DMS 273 (cell line): ENCODE results near the gene TSACC.

ENCODE experiments used
- DNase-seq: peaks from one replicate; lab custom pipeline; 2025; ENCODE audit not compliant: unreplicated experiment; lab: John Stamatoyannopoulos, UW

TSACC gene

DNA sequence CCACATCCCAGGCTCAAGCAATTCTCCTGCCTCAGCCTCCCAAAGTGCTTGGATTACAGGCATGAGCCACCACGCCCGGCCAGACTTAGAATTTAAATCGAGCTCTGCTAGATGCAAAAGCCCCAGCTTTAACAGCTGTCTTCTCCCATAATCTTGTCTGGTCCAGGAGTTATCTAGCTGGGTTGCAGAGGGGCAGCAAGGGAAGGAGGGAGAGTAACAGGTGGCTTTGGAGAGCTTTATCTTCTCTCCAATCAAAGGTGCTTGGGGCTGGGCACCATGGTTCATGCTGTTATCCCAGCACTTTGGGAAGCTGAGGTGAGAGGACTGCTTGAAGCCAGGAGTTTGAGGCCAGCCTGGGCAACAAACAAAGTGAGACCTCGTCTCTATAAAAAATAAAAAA, 34.5 kb downstream of the TSACC start:
- DNase-seq, result no peak

DNA sequence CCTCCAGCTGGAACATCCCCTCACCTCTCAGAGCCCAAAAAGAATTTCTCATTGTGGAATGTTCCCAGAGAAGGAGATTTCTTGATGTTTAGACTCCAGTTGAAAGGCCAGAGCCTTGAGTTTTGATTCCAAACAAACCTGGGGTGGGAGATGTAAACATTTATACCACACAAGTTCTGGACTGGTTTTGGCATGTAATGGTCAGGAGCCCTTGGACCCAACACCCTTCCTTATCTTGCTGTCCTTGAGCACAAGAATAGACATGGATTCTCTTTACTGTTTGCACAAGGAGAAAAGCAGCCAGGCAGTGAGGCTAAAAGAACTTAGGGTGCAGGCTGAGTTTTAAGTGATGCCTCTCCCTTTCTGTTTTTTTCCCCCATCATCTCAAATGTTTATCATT, 35.2 kb downstream of the TSACC start:
- no peak for DNase-seq

DNA sequence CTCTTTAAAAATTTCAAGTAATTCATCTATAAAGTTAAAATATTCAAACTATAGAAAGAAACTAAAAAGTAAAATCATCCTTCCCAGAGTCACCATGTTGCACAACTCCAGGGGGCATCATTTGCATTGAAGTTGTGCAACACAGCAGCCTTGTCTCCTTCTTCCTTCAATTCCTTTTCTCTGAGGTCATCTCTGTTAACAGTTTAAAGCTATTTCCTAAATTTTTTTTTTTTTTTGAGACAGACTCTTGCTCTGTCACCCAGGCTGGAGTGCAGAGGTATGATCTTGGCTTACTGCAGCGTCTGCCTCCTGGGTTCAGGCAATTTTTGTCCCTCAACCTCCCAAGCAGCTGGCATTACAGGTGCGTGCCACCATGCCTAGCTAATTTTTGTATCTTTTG, 37.8 kb downstream of the TSACC start:
- no peak for DNase-seq

DNA sequence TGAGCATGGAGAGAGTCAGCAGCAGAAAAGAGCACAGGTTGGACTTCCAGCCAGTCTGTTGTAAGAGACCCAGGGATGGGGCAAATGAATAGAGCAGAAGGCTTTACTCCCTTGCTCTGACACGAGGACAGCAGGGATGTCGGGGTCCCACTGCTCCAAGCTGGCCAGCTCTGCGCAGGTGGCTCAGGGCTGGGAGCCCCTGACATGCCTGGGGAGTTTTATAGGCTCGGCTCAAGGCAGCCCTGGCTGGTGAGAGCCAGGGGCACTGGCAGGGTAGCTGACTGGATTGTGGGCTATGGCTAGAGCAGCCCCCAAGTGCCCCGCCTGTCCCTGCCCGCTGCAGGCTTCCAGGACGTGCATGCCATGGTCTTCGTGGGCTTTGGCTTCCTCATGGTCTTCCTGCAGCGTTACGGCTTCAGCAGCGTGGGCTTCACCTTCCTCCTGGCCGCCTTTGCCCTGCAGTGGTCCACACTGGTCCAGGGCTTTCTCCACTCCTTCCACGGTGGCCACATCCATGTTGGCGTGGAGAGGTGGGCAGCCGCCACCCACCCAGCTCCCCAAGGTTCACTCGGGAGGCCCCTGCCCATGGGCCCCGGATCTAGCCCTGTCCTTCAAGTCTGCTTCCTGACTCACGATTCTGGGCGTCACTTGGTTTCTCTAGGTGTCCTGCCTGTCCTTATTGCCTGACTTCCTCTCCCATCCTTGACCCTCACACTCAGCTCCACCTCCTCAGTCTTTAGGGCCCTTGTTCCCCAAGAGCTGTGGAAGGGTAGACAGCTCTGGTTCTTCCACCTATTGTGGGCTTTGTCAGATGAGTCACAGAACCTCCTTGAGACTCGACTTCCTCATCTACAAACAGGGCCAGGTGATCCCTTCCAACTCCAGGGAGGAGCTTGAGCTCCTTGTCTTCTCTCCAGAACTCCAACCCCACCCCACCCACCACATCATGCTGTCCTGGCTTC, 38.9 kb downstream of the TSACC start:
- no peak for DNase-seq

DNA sequence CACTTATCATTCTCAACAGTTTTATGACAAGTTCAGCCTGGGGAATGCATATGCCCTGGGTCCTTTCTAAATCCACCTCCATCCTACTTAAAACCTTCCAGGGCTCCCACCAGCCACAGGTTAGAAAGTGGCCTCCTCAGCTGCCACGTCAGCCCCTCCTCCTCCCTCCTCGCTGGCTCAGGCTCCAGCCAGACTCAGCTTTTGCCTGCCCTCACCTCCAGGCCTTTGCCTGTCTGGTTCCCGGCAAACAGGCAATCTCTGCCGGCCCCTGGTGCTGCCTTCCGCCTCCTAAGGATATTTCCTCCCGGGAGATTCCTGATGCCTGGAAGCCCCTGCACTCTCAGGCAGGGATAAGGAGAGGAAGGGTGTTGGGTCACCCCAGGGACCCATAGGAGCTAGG, 40.2 kb downstream of the TSACC start:
- no peak for DNase-seq

DNA sequence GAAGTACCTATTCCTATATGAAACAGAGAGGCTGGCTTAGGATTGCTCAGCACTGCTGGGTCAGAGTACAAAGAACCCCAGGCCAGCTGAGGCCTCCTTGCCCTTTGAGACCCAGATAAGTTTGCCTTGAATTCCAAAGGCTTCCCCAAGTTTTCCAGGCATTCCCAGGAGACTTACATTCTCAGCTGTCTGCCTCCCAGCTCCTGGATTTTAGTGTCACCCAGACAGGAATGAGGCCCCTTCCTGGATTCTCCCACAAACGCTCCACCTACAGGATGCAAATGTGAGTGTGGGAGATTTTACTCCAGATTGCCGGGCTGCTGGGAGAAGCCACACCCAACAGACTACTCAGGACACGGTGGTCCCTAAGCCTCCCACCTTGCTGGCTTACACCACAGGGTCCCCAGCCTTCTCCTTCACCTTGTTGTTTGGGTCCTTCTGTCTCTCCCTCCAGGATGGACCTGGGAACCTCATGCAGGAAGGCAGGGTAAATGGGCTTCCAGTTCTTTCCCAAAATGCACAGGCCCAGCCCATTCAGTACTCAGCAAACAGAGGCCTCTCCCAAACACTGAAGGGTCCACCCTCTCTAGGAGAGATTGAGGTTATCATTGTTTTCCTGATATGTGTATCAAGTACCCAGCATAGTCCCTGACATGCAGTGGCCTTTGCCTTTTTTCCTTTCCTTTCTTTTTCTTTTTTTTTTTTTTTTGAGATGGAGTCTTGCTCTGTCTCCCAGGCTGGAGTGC, 41.3 kb downstream of the TSACC start:
- DNase-seq, result peak; percentile 58

DNA sequence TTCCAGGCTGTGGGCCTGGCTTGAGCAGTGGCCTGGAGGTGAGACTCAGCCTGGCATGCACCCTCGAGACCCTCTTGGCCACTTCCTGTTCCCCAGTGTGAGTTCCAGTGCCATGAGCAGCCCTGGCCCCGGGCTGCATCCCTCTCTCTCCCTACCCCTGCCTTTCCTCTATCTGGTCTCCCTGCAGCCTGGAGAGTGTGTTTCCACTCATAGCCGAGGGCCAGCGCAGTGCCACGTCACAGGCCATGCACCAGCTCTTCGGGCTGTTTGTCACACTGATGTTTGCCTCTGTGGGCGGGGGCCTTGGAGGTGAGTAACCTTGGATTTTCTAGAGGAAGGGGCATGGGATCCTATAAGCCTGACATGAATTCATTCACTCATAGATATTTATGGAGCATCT, 44.2 kb downstream of the TSACC start:
- no peak for DNase-seq

DNA sequence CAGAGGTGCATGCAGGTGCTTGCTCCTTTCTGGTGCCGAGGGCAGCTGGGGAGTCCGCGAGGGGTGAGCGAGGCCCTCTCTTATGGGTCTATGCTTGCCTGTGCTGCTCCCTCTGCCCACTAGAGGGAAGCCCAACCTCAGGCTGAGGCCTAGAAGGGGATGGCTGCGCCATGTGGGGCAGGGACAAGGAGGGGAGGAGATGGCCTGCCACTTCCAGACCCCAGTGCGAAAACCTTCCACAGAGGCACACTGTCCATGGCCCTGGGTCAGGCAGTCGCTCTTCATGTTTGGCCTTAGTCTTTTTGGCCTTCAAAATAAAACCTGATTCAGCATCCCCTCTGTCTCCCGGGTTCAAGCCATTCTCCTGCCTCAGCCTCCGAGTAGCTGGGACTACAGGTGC, 44.7 kb downstream of the TSACC start:
- DNase-seq, result peak; percentile 92

DNA sequence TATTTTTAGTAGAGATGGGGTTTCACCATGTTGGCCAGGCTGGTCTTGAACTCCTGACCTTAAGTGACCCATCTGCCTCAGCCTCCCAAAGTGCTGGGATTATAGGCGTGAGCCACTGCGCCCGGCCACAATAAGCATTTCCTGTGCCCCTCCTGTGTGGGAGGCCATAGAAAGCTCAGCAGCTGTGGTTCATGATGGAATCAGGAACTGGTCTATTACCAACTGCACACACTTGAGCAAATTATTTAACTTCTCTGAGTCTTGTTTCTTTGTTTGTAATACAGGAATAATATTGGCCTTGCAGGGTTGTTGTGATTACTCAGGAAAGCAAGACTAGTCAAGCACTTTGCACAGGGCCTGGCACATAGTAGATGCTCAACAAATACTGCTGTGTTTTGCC, 45.7 kb downstream of the TSACC start:
- no peak for DNase-seq

DNA sequence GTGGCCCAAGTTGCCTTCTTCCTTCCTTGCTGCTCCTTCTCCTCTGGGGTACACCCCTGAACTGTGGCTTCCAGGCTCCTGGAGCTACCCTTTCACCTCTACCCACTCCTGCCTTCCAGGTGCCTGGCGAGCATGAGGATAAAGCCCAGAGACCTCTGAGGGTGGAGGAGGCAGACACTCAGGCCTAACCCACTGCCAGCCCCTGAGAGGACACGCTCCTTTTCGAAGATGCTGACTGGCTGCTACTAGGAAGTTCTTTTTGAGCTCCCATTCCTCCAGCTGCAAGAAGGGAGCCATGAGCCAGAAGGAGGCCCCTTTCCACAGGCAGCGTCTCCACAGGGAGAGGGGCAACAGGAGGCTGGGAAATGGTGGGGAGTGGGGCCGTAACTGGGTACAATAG, 46.3 kb downstream of the TSACC start:
- DNase-seq, result no peak

DNA sequence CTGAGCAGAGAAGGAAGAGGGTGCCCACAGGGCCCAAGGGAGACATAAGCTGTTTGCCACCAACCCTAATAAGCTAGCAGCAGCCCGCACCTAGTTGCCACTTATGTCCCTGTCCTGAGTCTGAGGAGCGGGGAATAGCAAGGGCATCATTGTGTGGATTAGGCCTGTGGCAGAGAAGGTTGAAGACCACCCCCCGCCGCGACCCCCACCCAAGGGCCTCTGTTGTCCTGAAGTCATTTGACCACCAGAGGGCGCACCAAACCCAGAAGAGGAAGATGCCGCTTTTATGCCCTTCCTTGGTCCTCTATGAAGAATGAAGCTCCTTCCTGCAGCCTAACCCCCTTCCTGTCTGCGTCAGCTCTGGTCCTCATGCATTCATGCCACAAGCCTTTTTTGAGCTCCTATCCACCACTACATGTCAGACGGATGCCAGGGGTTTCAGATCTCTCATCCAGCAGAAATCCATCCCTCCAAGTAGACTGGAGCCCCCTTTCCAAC, 47.3 kb downstream of the TSACC start:
- DNase-seq, result peak; percentile 87

DNA sequence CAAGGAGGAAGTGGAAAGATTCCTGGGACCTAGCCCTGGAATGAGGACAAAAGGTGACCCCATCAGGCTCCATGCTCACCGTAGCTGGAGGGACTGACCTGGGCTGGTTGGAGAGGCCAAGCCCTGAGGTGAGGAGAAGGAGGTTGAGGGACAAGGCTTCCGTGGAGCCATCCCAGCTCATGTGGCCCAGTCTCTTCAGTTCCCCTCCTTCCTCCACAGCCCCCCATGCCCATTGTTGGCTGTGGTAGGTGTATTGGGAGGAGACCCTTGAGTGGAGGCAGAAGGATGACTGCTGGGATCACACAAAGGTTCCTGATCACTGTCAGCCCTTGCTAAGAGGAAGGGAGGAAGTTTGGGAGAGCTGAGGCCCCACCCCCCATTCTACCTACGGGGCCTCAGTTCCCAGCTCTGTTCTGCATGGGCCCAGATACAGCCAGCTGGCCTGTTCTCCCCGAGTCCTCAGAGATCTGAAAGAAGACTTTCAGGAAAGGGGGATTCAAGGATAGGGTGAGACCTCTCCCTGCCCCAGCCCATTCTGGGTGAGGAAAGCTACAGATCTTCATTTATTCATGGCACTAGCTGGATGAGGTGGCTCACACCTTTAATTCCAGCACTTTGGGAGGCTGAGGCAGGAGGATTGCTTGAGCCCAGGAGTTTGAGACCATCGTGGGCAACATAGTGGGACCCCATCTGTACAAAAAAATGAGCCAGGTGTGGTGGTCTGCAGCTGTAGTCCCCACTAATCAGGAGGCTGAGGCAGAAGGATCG, 48.0 kb downstream of the TSACC start:
- no peak for DNase-seq

DNA sequence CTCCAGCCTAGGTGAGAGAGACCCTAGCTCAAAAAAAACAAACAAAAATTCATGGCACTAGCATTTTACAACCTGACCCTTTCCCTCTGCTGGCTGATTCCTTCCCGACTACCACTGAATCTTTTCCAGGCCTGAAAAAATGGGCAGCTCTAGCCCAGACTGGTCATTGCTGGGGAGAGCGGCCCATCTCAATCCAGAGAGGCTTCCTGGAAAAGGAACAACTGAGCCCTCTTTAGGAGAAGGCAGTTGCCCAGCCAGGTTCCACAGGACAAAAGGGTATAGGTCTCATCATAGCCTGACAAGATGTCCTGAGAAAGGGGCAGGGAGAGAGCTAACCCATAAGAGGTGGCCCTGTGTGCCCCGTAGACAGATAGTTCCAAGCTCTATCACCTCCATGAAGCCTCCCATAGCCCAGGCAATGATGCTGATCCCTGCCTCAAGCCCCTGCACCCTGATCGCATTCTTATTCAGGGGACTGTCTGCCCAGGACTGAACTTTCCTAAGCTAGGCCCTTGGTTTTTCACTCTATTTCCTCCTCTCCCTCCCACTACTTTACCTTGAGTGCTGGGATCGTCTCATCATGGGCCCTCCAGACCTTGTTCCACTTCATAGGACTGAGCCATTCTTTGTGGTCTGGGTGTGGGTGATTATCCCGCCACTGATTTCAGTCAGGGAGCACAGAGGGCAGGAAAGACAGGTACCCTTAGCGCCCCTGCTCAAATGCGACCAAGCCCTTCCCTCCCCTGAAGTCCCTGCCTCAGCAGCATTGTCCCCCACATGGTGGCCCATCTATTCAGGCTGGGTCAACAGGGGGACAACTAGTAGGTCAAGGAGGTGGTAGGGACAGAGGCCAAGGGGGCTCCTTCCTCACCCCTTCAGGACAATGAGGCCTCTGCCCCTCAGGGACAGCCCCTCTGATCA, 48.9 kb downstream of the TSACC start:
- no peak for DNase-seq

DNA sequence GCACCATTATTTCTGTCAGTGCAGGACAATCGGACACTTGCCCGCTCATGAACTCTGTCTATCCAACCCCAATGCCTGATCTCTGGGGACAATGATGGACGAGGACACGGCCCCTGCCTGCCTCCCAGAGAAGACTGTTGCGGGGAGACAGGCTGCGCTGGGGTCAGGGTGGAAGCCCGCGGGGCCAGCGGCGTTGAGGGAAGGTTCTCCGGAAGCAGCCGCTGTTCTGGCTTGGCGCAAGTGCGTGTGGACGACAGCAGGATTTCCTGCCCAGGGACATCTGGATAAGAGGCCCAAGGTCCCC, 49.5 kb downstream of the TSACC start:
- DNase-seq, result no peak

DNA sequence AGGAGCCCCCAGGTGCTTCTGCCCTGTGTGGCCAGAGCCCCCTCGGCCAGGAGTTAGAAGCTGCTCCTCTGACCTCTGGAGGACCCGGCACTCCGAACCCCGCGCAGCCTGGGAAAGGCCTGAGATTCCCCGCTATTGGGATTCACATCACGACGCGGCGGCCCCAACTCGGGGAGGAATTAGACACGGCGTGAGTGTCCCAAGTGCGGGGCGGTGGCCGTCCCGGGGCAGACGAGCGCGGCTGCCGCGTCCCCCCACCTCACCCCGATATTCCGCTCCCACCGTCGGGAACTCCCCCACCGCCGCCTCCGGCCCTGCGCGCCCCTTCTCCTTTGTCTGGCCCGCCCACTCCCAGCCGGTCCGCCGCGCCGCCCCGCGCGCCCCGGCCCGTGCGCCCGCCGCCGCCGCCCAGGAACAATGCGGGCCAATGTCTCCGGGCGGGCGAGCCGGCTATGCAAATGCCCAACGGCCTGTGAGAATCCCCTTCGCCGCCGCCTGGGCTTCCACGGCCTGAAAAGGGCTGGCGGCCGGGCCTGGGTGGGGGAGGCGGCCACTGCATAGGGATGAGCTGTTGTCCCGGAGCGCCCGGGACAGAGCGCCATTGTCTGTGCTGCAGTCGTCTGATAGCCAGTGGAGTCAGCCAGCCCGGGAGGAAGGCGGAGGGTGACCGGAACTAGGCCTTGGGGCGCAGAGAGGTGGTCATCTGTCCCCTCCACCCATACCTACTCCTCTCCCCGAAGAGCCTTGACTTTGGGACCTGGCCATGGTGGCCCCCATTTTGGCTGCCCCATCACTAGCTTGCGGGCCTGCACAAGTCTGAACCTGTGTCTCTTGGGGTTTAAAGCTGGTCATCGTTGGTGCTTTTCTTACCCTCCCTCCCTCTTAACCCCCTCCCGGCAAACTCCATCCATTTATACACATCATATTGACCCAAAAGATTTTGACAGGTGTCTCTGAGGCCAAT, 50.1 kb downstream of the TSACC start:
- DNase-seq, result no peak

DNA sequence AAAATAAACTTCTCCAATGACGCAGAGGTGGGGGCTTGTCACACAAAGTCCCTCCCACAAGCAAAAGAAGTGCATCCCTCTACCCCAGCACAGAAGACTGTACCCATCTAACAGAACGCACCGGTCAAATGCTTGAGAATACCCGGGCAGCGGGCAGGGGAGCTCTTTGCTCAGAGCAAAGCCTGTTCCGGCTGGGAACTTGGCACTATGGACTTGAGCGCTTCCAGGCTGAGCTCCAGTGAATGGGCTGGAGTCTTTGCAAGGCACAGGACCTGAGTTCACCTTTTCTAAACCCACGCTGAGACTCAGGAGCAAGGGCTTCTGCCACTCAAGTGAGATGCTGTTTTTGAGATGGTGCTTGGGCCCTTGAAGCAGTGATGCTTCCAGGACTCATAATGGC, 51.0 kb downstream of the TSACC start:
- no peak for DNase-seq

DNA sequence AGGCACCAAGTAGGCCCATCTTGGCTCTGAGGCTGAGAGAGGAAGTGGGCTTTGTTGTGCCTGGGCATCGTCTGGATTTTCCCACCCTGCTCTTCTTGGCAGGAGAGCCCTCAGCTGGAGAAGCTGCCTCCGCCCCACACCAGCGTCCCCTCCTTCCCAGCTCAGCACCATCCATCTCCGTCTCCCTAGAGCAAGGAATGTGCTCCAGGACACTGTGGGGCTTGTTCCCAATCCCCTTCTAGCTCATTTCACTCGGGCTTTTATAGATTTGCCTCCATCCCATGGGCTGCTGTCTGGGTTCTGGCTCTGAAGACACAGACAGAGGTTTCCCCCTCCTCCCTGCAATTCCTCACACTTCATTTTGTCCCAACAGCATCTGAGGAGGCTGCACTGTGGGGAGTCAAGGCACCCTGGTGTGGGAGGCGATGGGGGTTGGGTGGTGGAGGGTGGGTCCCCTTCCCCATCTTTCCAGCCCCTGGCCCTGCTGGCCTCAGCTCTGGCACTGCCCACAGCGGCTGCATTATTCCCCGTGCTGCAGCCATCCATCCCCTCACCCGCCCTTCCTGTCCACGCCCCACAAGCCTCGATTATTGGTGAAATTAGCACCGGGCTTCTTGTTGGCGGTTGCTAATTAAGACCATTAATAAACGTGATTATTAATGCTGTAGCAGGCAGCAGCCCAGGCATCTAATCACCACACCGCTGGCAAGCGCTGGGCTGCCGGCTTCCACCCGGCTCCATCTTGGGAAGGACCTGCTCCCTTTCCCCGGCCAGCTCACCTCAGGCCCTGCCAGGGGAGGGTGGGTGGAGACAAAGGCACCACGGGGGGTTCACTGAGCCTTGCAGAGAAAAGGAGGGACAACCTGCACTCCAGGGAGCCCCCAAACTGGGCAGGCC, 52.4 kb downstream of the TSACC start:
- no peak for DNase-seq

DNA sequence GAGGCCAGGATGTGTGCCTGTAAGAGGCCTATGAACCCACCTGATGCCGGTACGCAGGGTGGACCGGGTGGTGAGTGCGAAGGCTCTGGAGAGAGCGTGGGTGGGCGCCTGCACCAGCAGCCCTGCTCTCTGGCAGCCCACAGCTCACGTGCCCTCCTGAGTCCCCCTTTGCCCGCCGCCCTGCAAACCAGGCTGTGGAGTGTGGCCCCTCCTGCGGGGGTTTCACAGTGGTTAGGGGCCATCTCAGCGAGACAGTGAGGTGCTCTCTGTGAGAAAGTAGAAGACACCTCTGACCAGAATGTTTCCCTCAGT, 53.0 kb downstream of the TSACC start:
- DNase-seq, result no peak

DNA sequence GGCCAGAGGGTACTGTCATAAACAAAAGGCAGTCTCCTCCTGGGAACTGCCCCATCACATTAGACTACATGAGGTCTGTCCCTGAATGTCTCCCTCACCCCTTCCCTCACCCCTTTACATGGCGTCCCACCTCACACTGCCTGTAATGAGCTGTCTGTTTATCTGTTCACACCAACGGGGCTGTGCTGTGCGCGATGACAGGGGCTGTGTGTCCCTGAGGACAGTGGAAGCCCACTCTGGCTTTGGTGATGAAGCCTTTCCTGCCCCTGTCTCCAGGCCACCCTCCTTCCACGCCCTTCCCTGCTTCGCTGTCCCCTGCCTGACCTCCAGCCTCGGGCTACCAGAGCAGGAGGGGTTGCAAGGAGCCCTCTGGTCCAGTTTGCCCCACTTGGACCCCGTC, 53.4 kb downstream of the TSACC start:
- DNase-seq, result no peak
